HCT116 (cell line): ENCODE data around the gene SEL1L3. TPM values are rescaled to one million over a fixed set of nuclear protein-coding genes. Genes with fewer than 3 reads are reported as not detected.

Source experiments
- ATAC-seq: fragments of 200-7000 bp; cut with Tn5 transposase; 2 replicates; pipeline ENCODE4 v1.9.1; 2020; ENCODE audit warnings: mild to moderate bottlenecking, moderate library complexity
- BruUV-seq: library from RNA; stranded (reverse); fragments of 400-500 nt; replicated peaks from 2 replicates; lab custom pipeline; 2021; lab: Mats Ljungman, UMichigan
- CTCF ChIA-PET: fragments of 300-600 bp; sonication (Branson Sonifier 250); formaldehyde crosslinking; loops from one replicate; lab custom pipeline; 2021; ENCODE audit warnings: antibody characterized with exemption; lab: Charles Lee
- POLR2A ChIA-PET: fragments of 300-600, 350-600 bp; sonication (Branson Sonifier 250); formaldehyde crosslinking; loops from one replicate; lab custom pipeline; 2021; ENCODE audit warnings: antibody characterized with exemption; lab: Charles Lee
- RAD21 ChIA-PET, 2 experiments: fragments of 300-600 bp; sonication (Branson Sonifier 250); formaldehyde crosslinking; loops; one replicate each; lab custom pipeline; 2023; ENCODE audit warnings: low total read pairs in 2 of 2; ENCODE audit not compliant: uncharacterized antibody in 2 of 2, unreplicated experiment in 2 of 2, low non-redundant PET in 1 of 2; lab: Charles Lee
- DNase-seq: peaks from one replicate; pipeline ENCODE4 v3.0.0-alpha.2; 2010; ENCODE audit warnings: low read depth, low spot score
- H2AFZ ChIP-seq: fragments of 200-600 bp; shearing (Covaris generic), sonication (generic); 2 replicates; pipeline ENCODE4 v1.6.1; 2017; ENCODE audit warnings: low read depth, mixed run types, mixed read lengths, antibody characterized with exemption, low read length; ENCODE audit not compliant: poor library complexity, severe bottlenecking
- H3K27ac ChIP-seq: 2 replicates; pipeline ENCODE4 v1.5.1; 2012; ENCODE audit warnings: low read depth, low read length
- H3K27me3 ChIP-seq: fragments of 200-600 bp; sonication (generic); 2 replicates; pipeline ENCODE4 v1.6.1; 2016; ENCODE audit warnings: mixed run types, low read length, mixed read lengths; ENCODE audit not compliant: insufficient read depth
- H3K36me3 ChIP-seq, 2 experiments: fragments of 200-500 bp in 1 of 2; fragments of 200-600 bp in 1 of 2; sonication (Bioruptor generic) in 1 of 2; sonication (generic) in 1 of 2; 2 replicates each; pipeline versions ENCODE4 v1.5.1 to v1.6.1; 2014 to 2016; ENCODE audit warnings: low read length in 2 of 2, inconsistent platforms in 1 of 2, mixed read lengths in 1 of 2, mixed run types in 1 of 2; ENCODE audit not compliant: insufficient read depth in 2 of 2, control insufficient read depth in 1 of 2
- H3K4me1 ChIP-seq, 2 experiments: fragments of 200-600 bp in 1 of 2; sonication (generic) in 1 of 2; 2 replicates each; pipeline versions ENCODE4 v1.5.1 to v1.6.1; 2012 to 2017; ENCODE audit warnings: low read length in 2 of 2, inconsistent platforms in 1 of 2, mild to moderate bottlenecking in 1 of 2, mixed read lengths in 1 of 2, mixed run types in 1 of 2, moderate library complexity in 1 of 2; ENCODE audit not compliant: insufficient read depth in 2 of 2, control insufficient read depth in 1 of 2
- H3K4me2 ChIP-seq: fragments of 200-600 bp; sonication (generic); 2 replicates; pipeline ENCODE4 v1.6.1; 2017; ENCODE audit warnings: mixed run types, low read length, mixed read lengths
- H3K4me3 ChIP-seq, 2 experiments: fragments of 200-600 bp in 1 of 2; sonication (generic) in 1 of 2; replicated peaks in 1 of 2; 2 replicates each; pipeline ENCODE4 v1.5.1; 2011 to 2016; ENCODE audit warnings: low read length in 2 of 2, control low read depth in 1 of 2, low read depth in 1 of 2, mild to moderate bottlenecking in 1 of 2, mixed read lengths in 1 of 2, mixed run types in 1 of 2
- H3K79me2 ChIP-seq: fragments of 200-600 bp; sonication (generic); 2 replicates; pipeline ENCODE4 v1.6.1; 2017; ENCODE audit warnings: mild to moderate bottlenecking, mixed run types, low read length, moderate library complexity, mixed read lengths; ENCODE audit not compliant: insufficient read depth
- H3K9ac ChIP-seq: fragments of 200-600 bp; sonication (generic); 2 replicates; pipeline ENCODE4 v1.6.1; 2016; ENCODE audit warnings: low read length, mixed read lengths
- H3K9me2 ChIP-seq: fragments of 200-600 bp; sonication (generic), shearing (Covaris generic); 2 replicates; pipeline ENCODE4 v1.6.1; 2017; ENCODE audit warnings: mixed run types, mild to moderate bottlenecking, moderate library complexity; ENCODE audit not compliant: insufficient read depth
- H3K9me3 ChIP-seq, 2 experiments: fragments of 200-500 bp in 1 of 2; fragments of 200-600 bp in 1 of 2; sonication (Bioruptor generic) in 1 of 2; sonication (generic) in 1 of 2; 2 replicates each; pipeline ENCODE4 v1.6.1; 2014 to 2017; ENCODE audit warnings: low read length in 2 of 2, mixed read lengths in 2 of 2, inconsistent platforms in 1 of 2, low read depth in 1 of 2, mild to moderate bottlenecking in 1 of 2, mixed run types in 1 of 2, moderate library complexity in 1 of 2; ENCODE audit not compliant: control insufficient read depth in 1 of 2, insufficient read depth in 1 of 2
- H4K20me1 ChIP-seq: fragments of 200-600 bp; sonication (generic), shearing (Covaris generic); 2 replicates; pipeline ENCODE4 v1.6.1; 2017; ENCODE audit warnings: mixed run types, mild to moderate bottlenecking, moderate library complexity; ENCODE audit not compliant: insufficient read depth
- CBX3 ChIP-seq: IDR thresholded peaks from 2 replicates; pipeline ENCODE4 v1.6.1; 2012; ENCODE audit warnings: low read depth
- POLR2AphosphoS5 ChIP-seq: IDR thresholded peaks from 2 replicates; pipeline ENCODE4 v1.6.1; 2011; ENCODE audit warnings: mild to moderate bottlenecking, low read depth, low read length, moderate library complexity
- RAD21 ChIP-seq: IDR thresholded peaks from 2 replicates; pipeline ENCODE4 v1.6.1; 2012; ENCODE audit warnings: low read depth, mild to moderate bottlenecking
- SIN3A ChIP-seq: IDR thresholded peaks from 2 replicates; pipeline ENCODE4 v1.6.1; 2012; ENCODE audit warnings: low read depth
- YY1 ChIP-seq: IDR thresholded peaks from 2 replicates; pipeline ENCODE4 v1.6.1; 2011; ENCODE audit warnings: low read length, low read depth, moderate library complexity, mild to moderate bottlenecking; ENCODE audit not compliant: insufficient replicate concordance; ENCODE audit errors: extremely low read depth
- intact Hi-C: fragments of 100-400 bp; cut with micrococcal nuclease; formaldehyde crosslinking; loops from 2 replicates; pipeline ENCODE4 v1.10.0; 2022
- total RNA-seq: library from RNA; stranded (reverse); gene quantifications from one replicate; pipeline ENCODE4 v1.2.1, GENCODE V29; 2021; ENCODE audit not compliant: unreplicated experiment
- TF ChIP-seq, protein P1 (sequence below), 3 experiments: fragments of 200-600 bp in 1 of 3; sonication (generic) in 1 of 3; IDR thresholded peaks in 2 of 3; conservative IDR thresholded peaks in 1 of 3; 2 replicates each; pipeline ENCODE4 v1.5.1; 2012 to 2017; ENCODE audit warnings: low read depth in 2 of 3, low read length in 2 of 3, antibody characterized with exemption in 1 of 3, borderline replicate concordance in 1 of 3, control low read depth in 1 of 3, mild to moderate bottlenecking in 1 of 3, mixed read lengths in 1 of 3, mixed run types in 1 of 3, moderate library complexity in 1 of 3; ENCODE audit not compliant: insufficient read depth in 1 of 3

SEL1L3 gene
- total RNA-seq, 1 experiment from 2014 or later: 45.0 TPM

DNA sequence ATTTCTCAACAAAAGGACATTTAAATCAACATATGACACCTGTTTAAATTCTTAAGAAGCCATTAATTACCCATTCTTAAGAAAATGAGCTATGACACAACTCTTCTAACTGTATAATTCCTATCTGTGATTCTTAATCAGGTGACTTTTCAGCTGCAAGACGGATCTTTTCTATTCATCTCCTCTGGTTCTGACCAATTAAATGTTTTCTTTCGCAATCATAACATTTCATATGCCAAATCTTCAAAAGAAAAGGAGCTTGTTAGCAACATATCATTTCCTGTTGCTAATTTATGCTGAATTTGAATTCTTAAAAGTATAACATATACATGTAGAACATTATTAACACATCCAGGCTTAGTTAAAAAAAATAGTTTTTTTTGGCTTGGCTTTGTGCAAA is 62.5 kb downstream of the SEL1L3 start:
- Histone ChIP-seq H3K4me3 (no peak overlapping the region), H4K20me1 (no peaks in the 10 kb centered on the region), H3K9me2 (no peaks in the 10 kb centered on the region), H2AFZ (no peak overlapping the region), H3K79me2 (no peaks in the 10 kb centered on the region), H3K9ac (no peak overlapping the region), H3K4me2 (no peak overlapping the region), H3K36me3 (peaks cover 3 to 7% of the 10 kb centered on the region in 2 experiments; a peak in 1 of 4 replicates), H3K9me3 (no peaks in the 10 kb centered on the region), H3K4me1 (peaks cover 4 to 15% of the 10 kb centered on the region in 2 experiments), H3K27me3 (no peaks in the 10 kb centered on the region), H3K27ac (no peak overlapping the region)
- POLR2A ChIA-PET: no interaction called here
- intact Hi-C loops: no loop called here
- no peak for DNase-seq
- no peak for TF ChIP-seq YY1
- TF ChIP-seq CBX3: no peak
- TF ChIP-seq, protein P1, sequence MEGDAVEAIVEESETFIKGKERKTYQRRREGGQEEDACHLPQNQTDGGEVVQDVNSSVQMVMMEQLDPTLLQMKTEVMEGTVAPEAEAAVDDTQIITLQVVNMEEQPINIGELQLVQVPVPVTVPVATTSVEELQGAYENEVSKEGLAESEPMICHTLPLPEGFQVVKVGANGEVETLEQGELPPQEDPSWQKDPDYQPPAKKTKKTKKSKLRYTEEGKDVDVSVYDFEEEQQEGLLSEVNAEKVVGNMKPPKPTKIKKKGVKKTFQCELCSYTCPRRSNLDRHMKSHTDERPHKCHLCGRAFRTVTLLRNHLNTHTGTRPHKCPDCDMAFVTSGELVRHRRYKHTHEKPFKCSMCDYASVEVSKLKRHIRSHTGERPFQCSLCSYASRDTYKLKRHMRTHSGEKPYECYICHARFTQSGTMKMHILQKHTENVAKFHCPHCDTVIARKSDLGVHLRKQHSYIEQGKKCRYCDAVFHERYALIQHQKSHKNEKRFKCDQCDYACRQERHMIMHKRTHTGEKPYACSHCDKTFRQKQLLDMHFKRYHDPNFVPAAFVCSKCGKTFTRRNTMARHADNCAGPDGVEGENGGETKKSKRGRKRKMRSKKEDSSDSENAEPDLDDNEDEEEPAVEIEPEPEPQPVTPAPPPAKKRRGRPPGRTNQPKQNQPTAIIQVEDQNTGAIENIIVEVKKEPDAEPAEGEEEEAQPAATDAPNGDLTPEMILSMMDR (IDR thresholded peaks at IDR 0.05 in 2 of 3, conservative IDR thresholded peaks at IDR 0.05 in 1 of 3; ENCODE audit: borderline replicate concordance in 1 of 3, insufficient read depth in 1 of 3, low read depth in 2 of 3, low read length in 2 of 3): no peak
- no peak for TF ChIP-seq POLR2AphosphoS5
- ATAC-seq: no peak
- RAD21 ChIA-PET: no interaction called here
- CTCF ChIA-PET: interaction anchor here (0.7 to 1.7 kb wide), 3 partner anchors 8 to 361 kb away, joined by 3 to 5 read pairs (median 3); no protein-coding TSS in a partner anchor
- no TSS peak for BruUV-seq

DNA sequence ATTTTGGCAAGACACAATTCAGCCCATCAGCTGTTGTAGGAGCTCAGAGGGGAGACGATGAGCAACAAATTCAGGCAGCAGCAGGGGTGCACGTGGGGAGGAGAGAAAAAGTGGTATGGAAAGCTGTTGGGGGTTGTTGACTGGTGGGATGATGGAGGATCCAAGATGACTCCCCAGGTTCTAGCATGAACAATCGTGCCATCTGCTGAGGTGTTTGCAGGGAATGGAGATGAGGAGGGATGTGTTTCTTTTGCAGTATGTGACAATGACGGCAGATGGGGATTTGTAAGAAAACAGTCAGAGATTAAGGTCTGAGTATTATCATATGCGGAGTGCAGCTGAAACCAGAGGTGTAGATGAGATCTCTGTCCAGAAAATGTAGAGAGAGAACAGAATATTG is 63.3 kb downstream of the SEL1L3 start:
- RAD21 ChIA-PET: no interaction called here
- intact Hi-C loops: no loop called here
- no peaks in the 10 kb centered on the region for H3K9me3 ChIP-seq
- no peak for ATAC-seq
- no peak overlapping the region for H3K27ac ChIP-seq
- H3K4me3 ChIP-seq: no peak overlapping the region
- peaks cover 5 to 7% of the 10 kb centered on the region in 2 experiments; a peak in 1 of 4 replicates for H3K36me3 ChIP-seq
- H3K79me2 ChIP-seq: no peaks in the 10 kb centered on the region
- no peak overlapping the region for H3K4me2 ChIP-seq
- no peak overlapping the region for H3K9ac ChIP-seq
- no peaks in the 10 kb centered on the region for H3K27me3 ChIP-seq
- POLR2A ChIA-PET: no interaction called here
- no peaks in the 10 kb centered on the region for H4K20me1 ChIP-seq
- TF ChIP-seq RAD21 (no peak), SIN3A (no peak)
- TF ChIP-seq, all 23 proteins: peak for 0
- CTCF ChIA-PET: interaction anchor here (0.6 to 0.7 kb wide), 2 partner anchors 162 to 360 kb away, joined by 3 read pairs; no protein-coding TSS in a partner anchor
- Histone ChIP-seq H3K9me2 (no peaks in the 10 kb centered on the region), H2AFZ (no peak overlapping the region), H3K4me1 (peaks cover 4 to 15% of the 10 kb centered on the region in 2 experiments)
- BruUV-seq: no TSS peak
- no peak for DNase-seq
